ENCODE data around the gene NLRC5.

Gene NLRC5

DNA sequence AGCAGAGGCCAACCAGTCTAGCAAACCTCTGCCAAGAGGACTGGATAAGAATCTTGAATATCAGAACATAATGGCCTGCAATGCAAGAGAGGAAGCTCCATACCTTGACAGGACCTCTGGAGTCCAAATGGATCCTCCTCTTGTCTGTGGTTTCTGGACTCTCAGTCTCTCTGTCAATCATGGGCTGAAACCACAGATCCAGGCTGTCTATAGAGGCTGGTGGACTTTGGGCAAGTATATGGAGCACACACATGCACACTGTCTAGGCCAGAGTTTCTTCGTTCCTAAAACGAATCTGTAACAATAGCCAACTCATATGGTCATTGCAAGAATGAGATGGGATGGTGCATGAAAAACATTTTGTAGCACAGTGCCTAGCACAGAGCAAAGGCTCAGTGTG lies 37.7 kb downstream of the NLRC5 start:
- FAIRE-seq, result no peak

DNA sequence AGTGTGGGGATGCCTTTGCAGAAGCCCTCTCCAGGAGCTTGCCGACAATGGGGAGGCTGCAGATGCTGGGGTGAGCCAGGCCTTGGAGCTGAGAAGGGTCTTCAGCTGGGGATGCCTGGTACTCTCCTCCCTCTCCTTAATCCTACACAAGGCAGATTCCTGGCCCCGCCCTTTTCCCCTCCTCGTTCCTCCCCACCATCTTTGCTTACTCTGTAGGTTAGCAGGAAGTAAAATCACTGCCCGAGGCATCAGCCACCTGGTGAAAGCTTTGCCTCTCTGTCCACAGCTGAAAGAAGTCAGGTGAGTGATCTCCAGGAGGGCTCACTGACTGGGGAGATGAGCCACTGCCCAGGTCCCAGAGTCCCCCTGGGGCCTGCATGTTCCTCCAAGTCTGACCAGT lies 38.7 kb downstream of the NLRC5 start:
- no peak for FAIRE-seq

DNA sequence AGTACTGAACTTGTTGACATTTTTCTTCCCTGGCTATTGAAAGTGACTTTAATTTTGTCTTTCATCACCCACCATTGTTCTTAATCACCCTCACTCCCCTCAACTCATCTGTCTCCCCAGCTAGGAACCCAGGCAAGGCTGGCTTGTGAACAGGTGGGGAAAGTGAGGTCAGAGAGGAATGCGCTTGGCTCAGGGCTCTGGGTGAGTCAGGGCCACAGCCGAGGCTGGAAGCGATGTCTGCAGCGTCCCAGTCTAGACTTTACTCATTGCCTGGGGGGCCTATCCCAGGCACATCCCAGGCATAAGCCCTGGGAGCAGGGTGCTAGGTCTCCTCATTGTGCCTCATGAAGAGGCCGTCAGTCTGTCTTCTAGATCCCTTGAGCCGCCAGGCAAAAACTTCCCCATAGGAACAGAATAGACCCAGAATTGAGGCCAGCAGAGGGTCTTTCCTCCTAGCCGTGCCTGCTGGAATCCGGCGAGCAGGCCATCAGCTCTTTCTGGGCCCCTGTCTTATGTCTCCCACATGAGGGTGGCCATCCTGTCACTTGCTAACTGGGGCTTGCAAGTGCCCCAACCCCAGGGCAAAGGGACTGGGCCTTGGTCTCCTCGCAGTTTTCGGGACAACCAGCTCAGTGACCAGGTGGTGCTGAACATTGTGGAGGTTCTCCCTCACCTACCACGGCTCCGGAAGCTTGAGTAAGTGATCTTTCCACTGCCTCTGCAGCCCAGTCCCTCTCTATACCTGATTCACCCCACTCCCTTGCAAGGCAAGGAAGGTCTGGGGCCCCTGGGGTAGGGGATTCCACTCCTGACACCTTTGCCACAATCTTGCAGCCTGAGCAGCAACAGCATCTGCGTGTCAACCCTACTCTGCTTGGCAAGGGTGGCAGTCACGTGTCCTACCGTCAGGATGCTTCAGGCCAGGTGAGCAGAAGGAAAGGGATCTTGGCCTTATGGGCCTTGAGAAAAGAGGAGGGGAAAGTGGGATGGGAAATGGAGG lies 40.1 kb downstream of the NLRC5 start:
- FAIRE-seq, result no peak

DNA sequence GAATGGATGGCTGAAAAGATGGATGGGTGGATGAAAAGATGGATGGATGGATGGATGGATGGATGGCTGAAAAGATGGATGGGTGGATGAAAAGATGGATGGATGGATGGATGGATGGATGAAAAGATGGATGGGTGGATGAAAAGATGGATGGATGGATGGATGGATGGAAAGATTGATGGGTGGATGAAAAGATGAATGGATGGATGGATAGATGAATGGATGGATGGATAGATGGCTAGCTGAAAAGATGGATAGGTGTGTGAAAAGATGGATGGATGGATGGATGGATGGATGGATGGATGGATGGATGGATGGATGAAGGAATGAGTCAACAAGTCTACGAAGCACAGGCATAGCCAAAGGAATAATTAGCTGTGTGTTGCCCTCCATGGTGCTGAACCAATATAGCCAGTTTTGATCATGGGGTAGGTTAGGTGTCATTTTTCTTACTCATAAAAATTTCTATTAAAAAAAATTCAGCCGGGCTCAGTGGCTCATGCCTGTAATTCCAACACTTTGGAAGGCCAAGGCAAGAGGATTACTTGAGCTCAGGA lies 41.1 kb downstream of the NLRC5 start:
- no peak for FAIRE-seq

DNA sequence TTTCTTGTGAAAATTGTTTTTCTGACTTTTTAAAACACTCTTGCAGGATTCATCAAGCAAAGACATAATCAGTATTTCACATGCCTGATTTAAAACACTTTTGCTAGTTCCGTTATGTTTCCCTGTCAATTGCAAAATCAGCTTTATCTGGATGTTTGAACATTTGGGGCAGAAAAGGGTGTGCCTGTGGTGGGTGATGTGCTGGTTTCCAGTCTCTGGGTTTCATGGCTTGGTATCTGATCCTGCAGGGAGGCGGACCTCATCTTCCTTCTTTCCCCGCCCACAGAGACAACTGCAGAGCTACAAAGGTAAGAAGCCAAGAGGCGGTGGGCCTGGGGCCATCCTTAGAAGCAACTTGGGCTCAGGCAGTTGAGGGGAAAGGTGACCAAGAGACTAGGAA lies 41.8 kb downstream of the NLRC5 start:
- FAIRE-seq, result no peak

DNA sequence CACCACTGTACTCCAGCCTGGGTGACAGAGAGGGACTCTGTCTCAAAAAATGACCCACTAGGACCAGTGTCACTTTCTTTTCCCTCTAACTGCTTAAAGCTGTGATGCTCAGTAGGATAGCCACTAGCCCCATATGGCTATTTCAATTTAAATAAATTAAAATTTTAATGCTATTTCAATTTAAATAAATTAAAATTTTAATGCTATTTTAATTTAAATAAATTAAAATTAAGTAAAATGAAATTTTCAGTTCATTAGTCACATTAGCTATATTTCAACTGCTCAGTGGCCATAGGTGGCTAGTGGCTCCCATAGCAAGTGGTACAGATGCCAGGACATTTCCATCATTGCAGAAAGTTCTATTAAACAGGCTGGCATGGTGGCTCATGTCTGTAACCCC lies 43.0 kb downstream of the NLRC5 start:
- no peak for FAIRE-seq

DNA sequence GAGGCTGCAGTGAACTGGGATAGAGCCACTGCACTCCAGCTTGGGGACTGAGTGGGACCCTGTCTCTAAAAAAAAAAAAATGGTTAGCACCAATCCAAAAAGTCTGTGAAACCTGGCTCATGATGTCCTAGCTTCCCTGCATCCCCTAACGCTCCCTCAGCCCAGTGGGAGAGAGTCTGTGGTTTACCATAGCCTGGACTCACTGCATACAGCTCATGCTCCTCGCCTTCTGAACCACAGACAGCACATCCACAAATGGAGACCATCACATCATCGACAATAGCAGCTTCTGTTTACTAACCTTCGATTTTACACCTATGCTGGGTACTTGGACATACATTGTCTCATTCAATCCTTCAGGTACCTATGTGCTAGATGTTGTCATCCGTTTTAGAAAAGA lies 43.6 kb downstream of the NLRC5 start:
- no peak for FAIRE-seq

DNA sequence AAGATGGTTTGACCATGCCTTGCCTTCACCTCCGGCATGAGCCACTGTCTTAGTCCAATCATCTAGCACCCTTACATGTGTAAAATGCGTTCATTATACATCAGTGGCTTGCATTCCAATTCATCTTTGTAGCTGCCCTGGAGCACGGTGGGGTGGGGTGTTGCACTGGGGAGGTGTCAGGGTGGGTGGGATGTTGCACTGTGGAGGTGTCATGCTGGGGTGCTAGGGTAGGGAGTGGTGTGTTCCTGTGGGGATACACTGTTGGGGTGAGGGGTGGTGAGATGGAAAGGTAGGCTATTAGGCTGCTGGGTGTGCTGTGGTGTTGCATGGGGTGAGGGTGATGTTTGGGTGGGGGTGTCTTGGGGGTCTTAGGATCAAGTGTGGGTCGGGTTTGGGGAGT lies 47.0 kb downstream of the NLRC5 start:
- no peak for FAIRE-seq

DNA sequence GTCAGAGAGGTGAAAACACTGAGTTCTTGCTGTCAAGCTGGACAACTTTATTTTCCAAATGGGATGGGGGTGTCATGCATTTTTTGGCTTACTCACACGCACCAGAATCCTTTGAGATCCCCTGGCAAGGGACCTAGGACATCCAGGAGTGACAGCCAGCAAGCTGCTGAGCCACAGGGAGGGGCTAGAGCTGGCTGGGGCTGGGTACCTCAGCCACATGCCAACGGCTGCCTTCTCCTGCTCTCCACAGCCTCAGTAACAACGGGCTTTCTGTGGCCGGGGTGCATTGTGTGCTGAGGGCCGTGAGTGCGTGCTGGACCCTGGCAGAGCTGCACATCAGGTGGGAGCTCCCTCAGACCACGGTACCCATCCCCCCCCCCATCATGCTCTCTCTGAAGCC lies 47.6 kb downstream of the NLRC5 start:
- no peak for FAIRE-seq

DNA sequence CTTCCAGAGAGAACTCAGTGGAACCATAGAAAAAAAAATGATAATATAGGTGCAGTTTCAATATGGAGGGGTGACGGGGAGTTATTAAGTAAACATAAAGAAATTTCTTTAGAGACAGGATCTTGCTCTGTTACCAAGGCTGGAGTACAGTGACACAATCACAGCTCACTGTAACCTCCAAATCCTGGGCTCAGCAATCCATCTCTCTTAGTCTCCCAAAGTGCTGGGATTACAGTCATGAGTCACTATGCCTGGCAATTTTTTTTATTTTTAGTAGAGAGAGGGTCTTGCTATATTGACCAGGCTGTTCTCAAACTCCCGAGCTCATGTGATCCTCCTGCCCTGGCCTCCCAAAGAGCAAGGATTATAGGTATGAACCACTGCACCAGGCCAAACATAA lies 48.8 kb downstream of the NLRC5 start:
- no peak for FAIRE-seq

DNA sequence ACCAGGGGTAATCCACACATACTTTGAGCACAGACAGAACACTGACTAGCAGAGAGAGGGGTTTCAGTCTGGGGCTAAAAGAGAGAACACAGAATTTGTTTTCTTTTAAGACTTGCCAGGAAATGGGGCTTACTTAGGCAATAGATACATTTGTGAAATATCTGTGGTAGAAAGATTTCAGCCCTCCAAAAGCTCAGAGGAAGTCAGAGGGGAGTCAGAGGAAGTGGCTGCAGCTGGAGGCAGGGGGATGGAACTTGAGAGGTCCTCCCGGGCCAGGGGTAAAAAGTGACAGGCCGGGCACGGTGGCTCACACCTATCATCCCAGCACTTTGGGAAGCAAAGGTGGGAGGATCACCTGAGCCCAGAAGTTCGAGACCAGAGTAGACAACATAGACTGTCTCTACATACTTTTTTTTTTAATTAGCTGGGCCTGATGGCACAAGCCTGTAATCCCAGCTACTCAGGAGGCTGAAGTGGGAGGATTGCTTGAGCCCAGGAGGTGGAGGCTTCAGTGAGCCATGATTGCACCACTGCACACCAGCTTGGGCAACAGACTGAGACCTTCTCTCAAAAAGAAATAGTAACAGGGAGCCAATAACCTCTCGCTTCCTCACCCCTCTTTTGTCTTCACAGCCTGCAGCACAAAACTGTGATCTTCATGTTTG lies 49.9 kb downstream of the NLRC5 start:
- no peak for FAIRE-seq

DNA sequence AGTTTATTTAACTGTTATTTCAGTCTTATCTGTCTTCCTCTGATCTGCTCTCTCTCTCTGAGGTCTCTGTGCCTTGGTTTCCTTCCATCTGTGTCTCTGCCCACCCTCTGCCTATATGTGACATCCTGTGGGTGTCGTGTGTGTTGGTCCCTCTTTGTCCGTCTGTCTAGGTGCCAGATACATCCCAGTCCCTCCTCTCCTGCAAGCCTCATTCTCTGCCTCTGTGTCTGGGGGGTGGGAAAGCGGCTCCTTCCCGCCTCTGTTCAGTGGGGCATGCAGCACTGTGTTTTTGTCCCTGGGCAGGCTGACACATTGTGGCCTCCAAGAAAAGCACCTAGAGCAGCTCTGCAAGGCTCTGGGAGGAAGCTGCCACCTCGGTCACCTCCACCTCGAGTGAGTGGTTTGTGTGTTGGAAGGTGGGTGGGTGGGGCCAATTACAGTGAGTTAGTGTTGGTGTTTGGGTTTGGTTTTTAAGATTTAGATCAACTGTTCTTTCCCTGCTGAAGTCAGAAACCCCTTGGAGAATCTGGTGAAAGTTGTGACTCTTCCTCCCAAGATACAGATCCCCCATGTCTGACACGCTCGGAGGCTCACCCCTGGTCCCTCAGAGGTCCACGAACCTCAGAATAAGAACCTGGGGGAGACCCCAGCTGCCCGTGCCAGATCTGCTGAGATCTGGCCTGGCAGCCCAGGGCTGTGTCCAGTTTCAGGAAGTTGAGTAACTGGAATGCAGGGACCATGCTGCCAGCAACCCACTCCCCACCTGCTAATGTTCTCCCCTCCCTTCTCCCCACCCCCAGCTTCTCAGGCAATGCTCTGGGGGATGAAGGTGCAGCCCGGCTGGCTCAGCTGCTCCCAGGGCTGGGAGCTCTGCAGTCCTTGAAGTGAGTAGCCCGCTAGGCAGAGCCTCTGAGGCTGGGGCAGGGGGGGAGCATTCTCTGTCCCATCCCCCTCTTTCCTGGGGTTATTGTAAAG lies 52.1 kb downstream of the NLRC5 start:
- no peak for FAIRE-seq

DNA sequence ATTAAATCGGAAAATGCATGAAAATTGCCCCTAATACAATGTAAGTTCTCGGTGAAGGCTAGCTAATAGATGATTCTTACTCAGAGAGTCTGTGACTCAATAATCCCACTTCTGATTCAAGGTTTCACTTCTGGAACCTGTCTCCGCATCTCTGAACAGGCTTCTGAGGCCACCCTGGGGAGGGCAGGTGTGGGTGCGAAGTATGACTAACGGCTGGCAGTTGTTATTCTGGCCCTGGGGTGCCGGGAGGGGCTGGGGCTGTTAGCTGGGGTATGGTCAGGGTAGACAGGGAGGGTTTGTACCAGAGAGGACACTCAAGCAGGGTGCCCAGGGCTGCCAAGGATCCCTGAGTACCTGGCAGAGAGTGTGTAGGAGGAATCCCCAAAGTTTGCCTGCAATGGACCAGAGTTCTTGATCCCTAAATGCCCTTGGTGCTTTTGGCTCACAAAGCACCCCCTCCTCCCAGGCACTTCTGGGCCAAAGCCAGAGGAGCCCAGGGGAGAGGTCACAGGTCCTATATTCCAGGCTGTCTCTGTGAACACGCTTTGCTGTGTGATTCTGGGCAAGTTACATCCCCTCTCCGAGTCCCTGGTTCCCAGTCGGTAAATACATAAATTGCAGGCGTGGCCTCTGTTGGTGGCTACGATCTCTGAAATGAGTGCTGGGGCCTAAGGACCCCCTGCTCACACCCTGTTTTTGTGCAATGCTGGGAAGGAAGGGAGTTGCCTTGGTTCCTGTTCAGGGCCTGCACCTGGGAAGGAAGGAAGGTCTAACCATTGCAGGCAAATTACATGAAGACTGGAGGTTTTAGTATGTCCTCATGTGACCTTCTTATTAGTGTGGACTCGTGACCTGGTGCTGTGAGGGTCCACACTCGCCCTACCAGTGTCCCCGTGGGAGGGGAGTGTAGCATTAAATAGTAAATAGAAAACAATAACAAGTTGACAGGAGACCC lies 53.1 kb downstream of the NLRC5 start:
- no peak for FAIRE-seq

DNA sequence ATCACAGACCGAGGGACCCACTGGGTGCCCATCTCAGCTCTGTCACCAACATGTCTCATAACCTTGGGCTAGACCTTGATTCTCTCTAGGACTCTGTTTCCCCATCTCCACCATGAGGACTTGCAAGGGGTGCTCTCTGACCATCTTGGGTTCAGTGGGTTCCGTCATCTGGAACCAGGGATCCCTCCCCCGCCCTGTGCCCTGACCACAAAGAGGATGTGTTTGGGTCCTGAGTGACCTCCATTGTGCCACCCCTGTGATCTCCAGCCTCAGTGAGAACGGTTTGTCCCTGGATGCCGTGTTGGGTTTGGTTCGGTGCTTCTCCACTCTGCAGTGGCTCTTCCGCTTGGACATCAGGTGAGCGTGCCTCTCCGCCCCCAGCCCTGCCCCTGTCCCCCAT lies 53.9 kb downstream of the NLRC5 start:
- no peak for FAIRE-seq

DNA sequence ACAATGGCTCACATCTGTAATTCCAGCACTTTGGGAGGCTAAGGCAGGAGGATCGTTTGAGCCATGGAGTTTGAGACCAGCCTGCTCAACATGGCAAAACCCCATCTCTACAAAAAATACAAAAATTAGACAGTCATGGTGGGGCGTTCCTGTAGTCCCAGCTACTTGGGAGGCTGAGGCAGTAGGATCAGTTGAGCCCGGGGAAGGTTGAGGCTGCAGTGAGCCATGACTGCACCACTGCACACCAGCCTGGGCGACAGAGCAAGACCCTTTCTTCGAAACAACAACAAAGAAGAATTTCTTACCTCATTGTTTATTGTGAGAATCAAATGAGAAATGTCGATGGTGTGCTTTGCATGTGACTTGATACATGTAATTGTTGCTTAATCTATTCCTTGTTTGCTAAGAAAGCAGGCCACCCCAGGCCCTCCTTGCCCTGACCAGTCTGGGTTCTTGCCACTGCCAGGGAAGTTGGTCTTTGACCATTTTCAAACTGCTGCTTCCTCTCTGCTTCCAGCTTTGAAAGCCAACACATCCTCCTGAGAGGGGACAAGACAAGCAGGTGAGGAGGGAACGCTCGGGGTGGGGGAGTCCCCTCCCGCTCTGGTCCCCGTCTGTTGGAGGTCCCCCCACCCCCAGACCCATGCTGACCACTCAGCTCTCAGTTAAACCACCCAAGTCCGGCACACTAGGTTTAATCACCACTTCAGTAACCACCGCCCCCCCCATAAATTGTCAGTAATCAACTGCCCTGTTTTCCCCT lies 55.8 kb downstream of the NLRC5 start:
- no peak for FAIRE-seq

DNA sequence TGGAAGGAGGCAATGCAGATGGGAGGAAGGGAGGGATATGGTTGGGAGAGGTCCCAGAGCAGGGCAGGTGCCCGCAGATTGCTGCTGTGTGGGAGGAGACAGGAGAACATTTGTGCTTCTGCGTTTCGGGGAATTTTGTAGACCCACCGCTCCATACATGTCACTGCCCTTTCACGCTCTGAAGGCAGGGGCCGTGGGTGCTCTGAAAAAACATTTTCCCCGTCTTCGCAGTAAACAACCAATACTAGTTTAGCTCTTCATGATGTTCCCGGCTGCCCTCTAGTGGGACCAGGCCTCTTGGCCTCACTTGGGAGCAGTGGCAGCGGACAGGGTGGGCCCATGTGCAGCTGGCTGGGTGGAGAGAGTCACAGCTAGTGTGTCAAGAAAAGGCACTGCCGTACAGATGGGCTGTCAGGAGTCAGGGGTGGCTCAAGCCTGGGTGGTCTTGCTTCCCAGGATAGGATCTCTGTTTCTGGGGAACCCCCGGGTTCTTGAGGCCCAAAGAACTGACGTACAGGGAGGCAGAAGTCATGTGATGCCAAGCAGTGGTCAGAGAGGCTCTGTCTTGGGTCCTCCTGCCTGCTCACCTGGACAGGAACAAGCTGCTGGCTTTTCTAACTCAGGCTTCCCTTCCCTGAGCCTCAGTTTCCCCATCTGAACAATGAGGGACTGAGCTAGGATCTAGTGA lies 56.5 kb downstream of the NLRC5 start:
- FAIRE-seq, result no peak

DNA sequence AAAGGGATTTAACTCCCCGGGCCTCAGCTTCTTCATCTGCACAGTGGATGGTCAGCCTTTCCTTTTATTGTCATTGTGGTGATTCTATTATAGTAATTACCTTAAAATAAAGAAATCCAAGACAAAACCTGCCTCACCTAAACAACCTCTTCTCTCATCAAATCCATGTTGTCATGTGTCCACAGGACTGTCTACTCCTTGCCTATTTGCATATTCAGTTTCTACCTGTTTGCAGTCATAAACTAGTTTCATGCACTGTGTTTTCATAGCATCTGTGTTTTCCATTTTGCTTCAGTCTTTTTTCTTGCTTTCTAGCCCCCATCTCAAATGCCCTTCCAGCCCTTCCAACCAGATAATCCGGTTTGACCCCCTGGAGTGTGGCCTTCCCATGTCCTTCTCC lies 58.7 kb downstream of the NLRC5 start:
- FAIRE-seq, result no peak

DNA sequence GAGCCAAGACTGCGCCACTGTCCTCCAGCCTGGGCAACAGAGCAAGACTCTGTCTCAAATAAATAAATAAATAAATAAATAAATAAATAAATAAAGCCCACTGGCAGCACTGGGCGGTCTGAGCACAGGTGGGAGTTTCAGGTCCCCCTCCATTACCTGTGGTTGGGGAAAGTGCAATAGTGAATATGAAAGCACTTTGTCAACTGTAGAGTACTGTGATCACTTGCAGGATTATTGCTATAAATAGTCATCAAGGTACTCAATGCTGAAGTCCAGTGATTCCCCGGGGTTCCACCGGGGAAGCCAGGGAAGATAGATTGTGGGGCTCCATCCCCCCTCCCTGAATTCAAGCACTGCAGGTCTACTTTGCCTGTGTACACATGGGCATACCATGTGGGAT lies 60.3 kb downstream of the NLRC5 start:
- FAIRE-seq, result no peak

DNA sequence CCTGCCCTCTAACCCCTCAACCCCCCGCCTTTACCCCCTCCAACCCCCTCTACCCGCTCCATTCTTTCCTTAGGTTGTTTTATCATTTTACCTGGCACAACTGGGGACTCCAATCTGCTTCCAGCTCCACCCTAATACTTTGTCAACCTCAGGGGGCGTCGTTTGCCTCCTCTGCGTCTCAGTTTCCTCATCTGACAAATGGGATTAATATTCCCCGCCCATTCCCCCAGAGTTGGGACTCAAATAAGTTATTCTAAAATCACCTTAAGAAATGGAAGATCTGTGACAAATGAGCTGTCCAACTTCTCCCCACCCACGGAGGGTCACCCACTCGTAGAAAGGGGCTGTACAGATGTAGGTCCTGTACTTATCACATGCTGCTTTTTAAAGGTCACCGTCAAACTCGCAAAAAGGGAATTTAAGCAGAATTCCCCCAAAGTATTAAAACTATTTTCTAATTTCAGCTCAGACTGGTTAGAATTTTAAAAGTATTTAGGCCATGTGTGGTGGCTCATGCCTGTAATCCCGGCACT lies 62.4 kb downstream of the NLRC5 start:
- FAIRE-seq, result no peak

DNA sequence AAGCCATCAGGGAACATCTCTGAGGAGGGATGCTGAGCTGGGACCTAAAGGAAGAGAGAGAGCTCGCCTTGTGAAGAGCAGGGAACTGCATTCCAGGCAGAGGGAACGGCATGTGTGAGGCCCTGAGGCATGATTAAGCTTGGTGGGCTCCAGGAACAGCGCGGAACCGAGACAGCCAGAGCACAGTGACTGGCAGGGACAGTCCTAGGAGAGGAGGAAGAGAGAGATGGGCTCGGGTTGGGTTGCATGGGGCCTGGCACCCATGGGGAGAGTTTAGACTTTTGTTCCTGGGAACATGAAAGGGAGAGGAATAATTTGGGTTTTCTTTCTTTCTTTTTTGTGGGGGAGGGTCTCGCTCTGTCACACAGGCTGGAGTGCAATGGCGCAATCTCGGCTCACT lies 63.8 kb downstream of the NLRC5 start:
- FAIRE-seq, result no peak
